H9 (cell line): Measurements from ENCODE around the gene ADCK2. TPM values are rescaled to one million over a fixed set of nuclear protein-coding genes. Genes with fewer than 3 reads are reported as not detected.

ENCODE experiments used
- DNase-seq: peaks from one replicate; pipeline ENCODE4 v3.0.0-alpha.2; 2017
- H2AFZ ChIP-seq: one replicate; pipeline ENCODE4 v1.6.1; 2013; ENCODE audit warnings: mild to moderate bottlenecking, low read length, control low read depth, moderate library complexity
- H2AK5ac ChIP-seq: 2 replicates; pipeline ENCODE4 v1.6.1; 2013; ENCODE audit warnings: low read length, control low read depth, mixed read lengths; ENCODE audit not compliant: insufficient read length
- H2BK120ac ChIP-seq: one replicate; pipeline ENCODE4 v1.6.1; 2013; ENCODE audit warnings: low read depth, mild to moderate bottlenecking, low read length, control low read depth, inconsistent platforms; ENCODE audit not compliant: poor library complexity, severe bottlenecking
- H2BK12ac ChIP-seq: 2 replicates; pipeline ENCODE4 v1.6.1; 2013; ENCODE audit warnings: low read length, control low read depth, mixed read lengths, low read depth; ENCODE audit not compliant: insufficient read length
- H2BK15ac ChIP-seq: 2 replicates; pipeline ENCODE4 v1.6.1; 2013; ENCODE audit warnings: low read depth, low read length, control low read depth
- H2BK20ac ChIP-seq: one replicate; pipeline ENCODE4 v1.6.1; 2013; ENCODE audit warnings: low read depth, mild to moderate bottlenecking, low read length, control low read depth, inconsistent platforms; ENCODE audit not compliant: poor library complexity, severe bottlenecking
- H2BK5ac ChIP-seq: 2 replicates; pipeline ENCODE4 v1.6.1; 2013; ENCODE audit warnings: low read length, control low read depth, mixed read lengths; ENCODE audit not compliant: insufficient read length
- H3K14ac ChIP-seq: 2 replicates; pipeline ENCODE4 v1.6.1; 2013; ENCODE audit warnings: low read length, control low read depth; ENCODE audit not compliant: insufficient read depth
- H3K18ac ChIP-seq: 2 replicates; pipeline ENCODE4 v1.6.1; 2013; ENCODE audit warnings: low read depth, mild to moderate bottlenecking, mixed read lengths, low read length, control low read depth; ENCODE audit not compliant: insufficient read length
- H3K23ac ChIP-seq: 2 replicates; pipeline ENCODE4 v1.6.1; 2013; ENCODE audit warnings: low read length, control low read depth, mixed read lengths, low read depth; ENCODE audit not compliant: insufficient read length
- H3K23me2 ChIP-seq: 2 replicates; pipeline ENCODE4 v1.6.1; 2013; ENCODE audit warnings: low read depth, mild to moderate bottlenecking, mixed read lengths, low read length, control low read depth; ENCODE audit not compliant: insufficient read length, poor library complexity, severe bottlenecking
- H3K27ac ChIP-seq: 2 replicates; pipeline ENCODE4 v1.5.1; 2013; ENCODE audit warnings: low read length, control low read depth, mixed read lengths, low read depth; ENCODE audit not compliant: insufficient read length
- H3K27me3 ChIP-seq: 2 replicates; pipeline ENCODE4 v1.6.1; 2013; ENCODE audit warnings: low read length, control low read depth, inconsistent platforms; ENCODE audit not compliant: insufficient read depth
- H3K4ac ChIP-seq: 2 replicates; pipeline ENCODE4 v1.6.1; 2013; ENCODE audit warnings: low read depth, mild to moderate bottlenecking, control low read depth, inconsistent platforms, low read length, moderate library complexity
- H3K4me1 ChIP-seq: 2 replicates; pipeline ENCODE4 v1.6.1; 2013; ENCODE audit warnings: low read length, control low read depth, inconsistent platforms; ENCODE audit not compliant: insufficient read depth
- H3K4me2 ChIP-seq: 2 replicates; pipeline ENCODE4 v1.6.1; 2013; ENCODE audit warnings: low read length, control low read depth, mixed read lengths; ENCODE audit not compliant: insufficient read length, insufficient read depth
- H3K56ac ChIP-seq: 2 replicates; pipeline ENCODE4 v1.6.1; 2013; ENCODE audit warnings: low read depth, mild to moderate bottlenecking, mixed read lengths, low read length, control low read depth; ENCODE audit not compliant: insufficient read length
- H3K79me1 ChIP-seq: 2 replicates; pipeline ENCODE4 v1.6.1; 2013; ENCODE audit warnings: low read depth, mild to moderate bottlenecking, moderate library complexity, low read length, control low read depth, inconsistent platforms; ENCODE audit not compliant: insufficient read depth, poor library complexity, severe bottlenecking
- H3K79me2 ChIP-seq: 2 replicates; pipeline ENCODE4 v1.6.1; 2013; ENCODE audit warnings: low read length, control low read depth, inconsistent platforms; ENCODE audit not compliant: insufficient read depth
- H3K9ac ChIP-seq: 2 replicates; pipeline ENCODE4 v1.6.1; 2013; ENCODE audit warnings: low read length, control low read depth, mixed read lengths; ENCODE audit not compliant: insufficient read length; ENCODE audit errors: extremely low read depth
- H3K9me3 ChIP-seq: one replicate; pipeline ENCODE4 v1.6.1; 2013; ENCODE audit warnings: low read depth, low read length, inconsistent platforms; ENCODE audit not compliant: control insufficient read depth
- H3T11ph ChIP-seq: one replicate; pipeline ENCODE4 v1.6.1; 2013; ENCODE audit warnings: mild to moderate bottlenecking, low read length, control low read depth, inconsistent platforms
- H4K20me1 ChIP-seq: one replicate; pipeline ENCODE4 v1.6.1; 2013; ENCODE audit not compliant: control insufficient read depth, insufficient read length, insufficient read depth
- H4K5ac ChIP-seq: 2 replicates; pipeline ENCODE4 v1.6.1; 2013; ENCODE audit warnings: low read depth, mild to moderate bottlenecking, mixed read lengths, low read length, control low read depth; ENCODE audit not compliant: insufficient read length
- H4K8ac ChIP-seq: replicated peaks from 2 replicates; pipeline ENCODE4 v1.6.1; 2013; ENCODE audit warnings: low read length, control low read depth, mixed read lengths, low read depth; ENCODE audit not compliant: insufficient read length
- H4K91ac ChIP-seq: 2 replicates; pipeline ENCODE4 v1.6.1; 2013; ENCODE audit warnings: low read depth, mild to moderate bottlenecking, moderate library complexity, mixed read lengths, low read length, control low read depth; ENCODE audit not compliant: insufficient read length
- H3K27ac Mint-ChIP-seq, 3 experiments: 2 replicates in 2 of 3; 3 replicates in 1 of 3; pipeline ENCODE4 v1.8.0; 2020 to 2021; ENCODE audit warnings: mixed read lengths in 3 of 3, mild to moderate bottlenecking in 1 of 3, moderate library complexity in 1 of 3
- H3K27me3 Mint-ChIP-seq: 2 replicates; pipeline ENCODE4 v1.8.0; 2021; ENCODE audit warnings: low read depth, mild to moderate bottlenecking, moderate library complexity, mixed read lengths
- H3K36me3 Mint-ChIP-seq, 3 experiments: 2 replicates in 2 of 3; 3 replicates in 1 of 3; pipeline ENCODE4 v1.8.0; 2020 to 2021; ENCODE audit warnings: low read depth in 3 of 3, mixed read lengths in 3 of 3; ENCODE audit not compliant: insufficient read depth in 1 of 3
- H3K4me1 Mint-ChIP-seq, 2 experiments: 2 replicates each; pipeline ENCODE4 v1.8.0; 2020; ENCODE audit warnings: mixed read lengths in 2 of 2
- H3K4me3 Mint-ChIP-seq, 2 experiments: 2 replicates in 1 of 2; 3 replicates in 1 of 2; pipeline ENCODE4 v1.8.0; 2020 to 2021; ENCODE audit warnings: mild to moderate bottlenecking in 2 of 2, mixed read lengths in 2 of 2, moderate library complexity in 1 of 2
- H3K9me3 Mint-ChIP-seq, 2 experiments: 2 replicates in 1 of 2; 3 replicates in 1 of 2; pipeline ENCODE4 v1.8.0; 2020; ENCODE audit warnings: mild to moderate bottlenecking in 2 of 2, mixed read lengths in 2 of 2, moderate library complexity in 1 of 2
- WGBS: extraction: QIAGEN DNeasy Blood & Tissue Kit; methylation state at CpG from one replicate; pipeline ENCODE4 v1.1.7; 2013; ENCODE audit warnings: missing lambda C conversion rate, low lambda C conversion rate, mixed read lengths; ENCODE audit not compliant: insufficient read length; ENCODE audit errors: extremely low coverage; 5-methylcytosine and 5-hydroxymethylcytosine counted together
- total RNA-seq: library from RNA; stranded (reverse); gene quantifications from 2 replicates; pipeline ENCODE4 v1.2.1, GENCODE V29; 2021
- TF ChIP-seq, protein P1 (sequence below): fragments of 200-600 bp; sonication (generic); conservative IDR thresholded peaks from 3 replicates; pipeline ENCODE4 v1.8.0; 2021; ENCODE audit warnings: antibody characterized with exemption, mild to moderate bottlenecking

The ADCK2 gene
- total RNA-seq, 1 experiment from 2014 or later = 12.4 TPM

DNA sequence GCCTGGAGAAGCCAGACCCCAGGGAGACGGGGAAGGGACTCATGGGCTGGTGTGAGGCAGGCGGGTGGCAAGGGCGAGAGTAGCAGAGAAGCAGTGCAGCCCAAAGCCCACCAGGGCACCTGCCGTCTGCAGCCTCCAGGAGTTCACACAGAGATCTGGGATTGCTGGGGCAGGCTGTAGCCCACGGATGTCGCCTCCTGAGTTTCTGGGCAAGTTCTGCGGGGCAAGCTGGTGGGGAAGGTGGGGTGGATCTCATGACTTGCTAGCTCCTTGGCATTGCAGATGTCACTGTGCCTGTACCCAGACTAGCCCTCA lies 6.0 kb downstream of the ADCK2 start:
- no peaks in the 10 kb centered on the region for H3K79me2 ChIP-seq
- no peaks in the 10 kb centered on the region; the same call in 1 of the 2 replicates for H3K27me3 ChIP-seq
- H4K5ac ChIP-seq = no peak overlapping the region
- TF ChIP-seq, protein P1, sequence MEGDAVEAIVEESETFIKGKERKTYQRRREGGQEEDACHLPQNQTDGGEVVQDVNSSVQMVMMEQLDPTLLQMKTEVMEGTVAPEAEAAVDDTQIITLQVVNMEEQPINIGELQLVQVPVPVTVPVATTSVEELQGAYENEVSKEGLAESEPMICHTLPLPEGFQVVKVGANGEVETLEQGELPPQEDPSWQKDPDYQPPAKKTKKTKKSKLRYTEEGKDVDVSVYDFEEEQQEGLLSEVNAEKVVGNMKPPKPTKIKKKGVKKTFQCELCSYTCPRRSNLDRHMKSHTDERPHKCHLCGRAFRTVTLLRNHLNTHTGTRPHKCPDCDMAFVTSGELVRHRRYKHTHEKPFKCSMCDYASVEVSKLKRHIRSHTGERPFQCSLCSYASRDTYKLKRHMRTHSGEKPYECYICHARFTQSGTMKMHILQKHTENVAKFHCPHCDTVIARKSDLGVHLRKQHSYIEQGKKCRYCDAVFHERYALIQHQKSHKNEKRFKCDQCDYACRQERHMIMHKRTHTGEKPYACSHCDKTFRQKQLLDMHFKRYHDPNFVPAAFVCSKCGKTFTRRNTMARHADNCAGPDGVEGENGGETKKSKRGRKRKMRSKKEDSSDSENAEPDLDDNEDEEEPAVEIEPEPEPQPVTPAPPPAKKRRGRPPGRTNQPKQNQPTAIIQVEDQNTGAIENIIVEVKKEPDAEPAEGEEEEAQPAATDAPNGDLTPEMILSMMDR = no peak
- no peak overlapping the region for H3K23ac ChIP-seq
- no peak overlapping the region for H3K4ac ChIP-seq
- Mint-ChIP-seq H3K27me3 (peaks cover 3% of the 10 kb centered on the region; the same call in 1 of the 2 replicates), H3K4me1 (peaks cover 7 to 8% of the 10 kb centered on the region in 2 experiments), H3K36me3 (peaks cover 1 to 27% (median 10%) of the 10 kb centered on the region in 3 experiments; a peak in 6 of 7 replicates), H3K4me3 (no peak overlapping the region), H3K27ac (no peak overlapping the region), H3K9me3 (no peaks in the 10 kb centered on the region)
- H3K4me1 ChIP-seq = no peaks in the 10 kb centered on the region
- no peaks in the 10 kb centered on the region for H4K20me1 ChIP-seq
- no peaks in the 10 kb centered on the region for H3K23me2 ChIP-seq
- H2BK120ac ChIP-seq = no peak overlapping the region
- no peak overlapping the region for H4K8ac ChIP-seq
- H2BK12ac ChIP-seq = no peak overlapping the region
- no CpG with 5 or more reads among the region's 7 CpGs for WGBS
- no peak overlapping the region for H2BK15ac ChIP-seq
- no peak overlapping the region for H3K27ac ChIP-seq
- no peaks in the 10 kb centered on the region for H3K9me3 ChIP-seq
- no peak overlapping the region for H2AK5ac ChIP-seq
- H3K18ac ChIP-seq = no peak overlapping the region
- H2BK5ac ChIP-seq = no peak overlapping the region
- no peak overlapping the region for H3K14ac ChIP-seq
- no peak overlapping the region for H3K56ac ChIP-seq
- no peak overlapping the region for H3K9ac ChIP-seq
- H3K4me2 ChIP-seq = no peak overlapping the region
- H3K79me1 ChIP-seq = no peaks in the 10 kb centered on the region
- no peak overlapping the region for H4K91ac ChIP-seq
- H3T11ph ChIP-seq = no peak overlapping the region
- H2BK20ac ChIP-seq = no peak overlapping the region
- no peak for DNase-seq
- no peak overlapping the region for H2AFZ ChIP-seq
